ENCODE data around the gene BCKDHA.

- TF ChIP-seq POLR2AphosphoS5 (IDR thresholded peaks at IDR 0.05) (no peak), CTCF (IDR thresholded peaks at IDR 0.05) (no peak), POLR2A (IDR thresholded peaks at IDR 0.05) (no peak)
These were observed 41.8 kb upstream of the BCKDHA start for GRCh38 chr19:41355802-41356201.
